ENCODE results near the gene OR56A5. TPM values are rescaled to one million over a fixed set of nuclear protein-coding genes. Genes with fewer than 3 reads are reported as not detected.

Gene OR56A5, protein sequence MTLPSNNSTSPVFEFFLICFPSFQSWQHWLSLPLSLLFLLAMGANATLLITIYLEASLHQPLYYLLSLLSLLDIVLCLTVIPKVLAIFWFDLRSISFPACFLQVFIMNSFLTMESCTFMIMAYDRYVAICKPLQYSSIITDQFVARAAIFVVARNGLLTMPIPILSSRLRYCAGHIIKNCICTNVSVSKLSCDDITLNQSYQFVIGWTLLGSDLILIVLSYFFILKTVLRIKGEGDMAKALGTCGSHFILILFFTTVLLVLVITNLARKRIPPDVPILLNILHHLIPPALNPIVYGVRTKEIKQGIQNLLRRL
- not detected in 2 replicates for total RNA-seq
- long read RNA-seq = 0 reads

DNA sequence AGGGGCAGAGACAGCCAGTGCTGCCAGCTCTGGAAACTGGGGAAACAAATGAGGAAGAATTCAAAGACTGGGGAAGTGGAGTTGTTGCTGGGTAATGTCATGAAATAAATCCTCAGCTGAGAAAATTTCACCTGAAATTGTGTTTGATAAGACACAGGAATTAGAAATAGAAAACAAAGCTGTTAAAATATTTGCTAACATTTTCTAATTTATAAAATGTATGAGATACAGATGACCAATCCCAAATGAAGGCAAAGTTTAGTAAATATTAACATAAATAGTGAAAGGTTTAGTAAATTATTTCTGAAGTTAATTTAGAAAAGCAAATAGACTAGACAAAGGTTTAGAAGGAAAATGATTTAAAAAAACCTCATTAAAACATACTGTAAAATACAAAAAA lies at the start of gene OR56A5:
Gene OR56A5, minus strand, starts transcription at position 101 of the 400 bp plus-strand sequence. Its CDS starts 0 bp downstream, at position 101.
- H3K9me3 Mint-ChIP-seq (ENCODE audit: unreplicated experiment) = peaks cover 18% of the 10 kb centered on the region

DNA sequence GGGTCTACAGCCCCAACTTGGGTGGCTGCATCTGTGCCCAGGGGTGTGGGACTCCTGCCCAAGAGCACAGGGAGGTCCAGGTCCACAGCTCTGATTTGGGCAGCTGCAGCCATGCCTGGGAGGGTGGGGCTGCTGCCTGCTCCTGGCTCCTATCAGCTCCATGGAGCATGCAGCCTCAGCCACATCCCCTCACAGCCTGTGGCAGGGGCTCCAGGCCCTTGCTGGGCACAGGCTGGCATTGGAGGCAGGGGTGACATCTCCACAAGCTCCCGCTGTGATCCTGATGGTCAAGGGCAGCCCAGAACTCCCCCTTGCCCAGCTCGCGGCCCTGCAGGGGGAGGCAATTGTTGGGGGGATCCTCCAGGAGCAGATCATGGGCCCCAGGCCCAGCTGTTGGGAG lies 44.7 kb upstream of the OR56A5 start:
- H3K9me3 Mint-ChIP-seq (ENCODE audit: unreplicated experiment) = peaks cover 10% of the 10 kb centered on the region
- H3K4me3 Mint-ChIP-seq (ENCODE audit: unreplicated experiment) = no peak overlapping the region
- DNase-seq (ENCODE audit: extremely low spot score, unreplicated experiment) = no peak
- no peaks in the 10 kb centered on the region for H3K4me1 Mint-ChIP-seq (ENCODE audit: unreplicated experiment)
- TF ChIP-seq, protein P1, sequence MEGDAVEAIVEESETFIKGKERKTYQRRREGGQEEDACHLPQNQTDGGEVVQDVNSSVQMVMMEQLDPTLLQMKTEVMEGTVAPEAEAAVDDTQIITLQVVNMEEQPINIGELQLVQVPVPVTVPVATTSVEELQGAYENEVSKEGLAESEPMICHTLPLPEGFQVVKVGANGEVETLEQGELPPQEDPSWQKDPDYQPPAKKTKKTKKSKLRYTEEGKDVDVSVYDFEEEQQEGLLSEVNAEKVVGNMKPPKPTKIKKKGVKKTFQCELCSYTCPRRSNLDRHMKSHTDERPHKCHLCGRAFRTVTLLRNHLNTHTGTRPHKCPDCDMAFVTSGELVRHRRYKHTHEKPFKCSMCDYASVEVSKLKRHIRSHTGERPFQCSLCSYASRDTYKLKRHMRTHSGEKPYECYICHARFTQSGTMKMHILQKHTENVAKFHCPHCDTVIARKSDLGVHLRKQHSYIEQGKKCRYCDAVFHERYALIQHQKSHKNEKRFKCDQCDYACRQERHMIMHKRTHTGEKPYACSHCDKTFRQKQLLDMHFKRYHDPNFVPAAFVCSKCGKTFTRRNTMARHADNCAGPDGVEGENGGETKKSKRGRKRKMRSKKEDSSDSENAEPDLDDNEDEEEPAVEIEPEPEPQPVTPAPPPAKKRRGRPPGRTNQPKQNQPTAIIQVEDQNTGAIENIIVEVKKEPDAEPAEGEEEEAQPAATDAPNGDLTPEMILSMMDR (IDR thresholded peaks at IDR 0.05) = no peak
- peaks cover 9% of the 10 kb centered on the region for H3K27me3 Mint-ChIP-seq (ENCODE audit: unreplicated experiment)
- no peak overlapping the region for H3K27ac Mint-ChIP-seq (ENCODE audit: unreplicated experiment)
- no peaks in the 10 kb centered on the region for H3K36me3 Mint-ChIP-seq (ENCODE audit: unreplicated experiment)

More for the DNA sequence above, at the start of gene OR56A5:
- Mint-ChIP-seq H3K36me3 (ENCODE audit: unreplicated experiment) (no peaks in the 10 kb centered on the region), H3K27ac (ENCODE audit: unreplicated experiment) (no peak within 1 kb of the TSS), H3K27me3 (ENCODE audit: unreplicated experiment) (no peaks in the 10 kb centered on the region), H3K4me1 (ENCODE audit: unreplicated experiment) (no peaks in the 10 kb centered on the region), H3K4me3 (ENCODE audit: unreplicated experiment) (no peak within 1 kb of the TSS)
- DNase-seq (ENCODE audit: extremely low spot score, unreplicated experiment) = no peak
- TF ChIP-seq, protein P1 (IDR thresholded peaks at IDR 0.05) = no peak

DNA sequence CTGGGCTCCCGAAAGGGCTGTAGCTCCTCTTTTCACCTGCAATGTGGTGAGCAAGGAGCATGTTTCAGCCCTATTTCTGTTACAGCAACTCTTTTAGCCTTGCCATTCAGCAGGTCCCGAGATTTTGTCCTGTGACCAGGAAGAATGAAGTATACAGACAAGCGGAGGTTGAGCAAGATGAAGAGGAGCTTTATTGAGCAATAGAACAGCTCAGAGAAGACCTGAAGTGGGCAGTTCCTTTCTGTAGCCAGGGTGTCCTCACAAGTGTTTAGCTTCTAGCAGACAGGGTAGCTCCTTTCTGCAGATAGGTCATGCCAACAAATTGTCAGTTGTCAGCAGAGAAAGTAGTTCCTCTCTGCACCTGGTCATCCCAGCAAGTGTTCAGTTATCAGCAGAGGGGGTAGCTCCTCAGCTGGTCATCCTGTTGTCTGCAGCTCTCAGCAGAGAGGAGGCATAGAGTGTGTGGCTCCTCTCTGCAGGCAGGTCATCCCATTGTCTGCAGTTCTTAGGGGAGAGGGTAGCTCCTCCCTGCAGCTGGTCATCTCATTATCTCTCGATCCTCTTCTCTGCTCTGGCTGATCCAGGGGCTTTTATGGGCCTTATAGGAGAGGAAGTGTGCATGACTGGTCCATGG lies 43.9 kb upstream of the OR56A5 start:
- TF ChIP-seq, protein P1 (IDR thresholded peaks at IDR 0.05) = no peak
- DNase-seq (ENCODE audit: extremely low spot score, unreplicated experiment) = no peak
- H3K27me3 Mint-ChIP-seq (ENCODE audit: unreplicated experiment) = peaks cover 9% of the 10 kb centered on the region
- no peaks in the 10 kb centered on the region for H3K4me1 Mint-ChIP-seq (ENCODE audit: unreplicated experiment)
- no peak overlapping the region for H3K27ac Mint-ChIP-seq (ENCODE audit: unreplicated experiment)
- H3K36me3 Mint-ChIP-seq (ENCODE audit: unreplicated experiment) = no peaks in the 10 kb centered on the region
- no peak overlapping the region for H3K4me3 Mint-ChIP-seq (ENCODE audit: unreplicated experiment)
- peaks cover 9% of the 10 kb centered on the region for H3K9me3 Mint-ChIP-seq (ENCODE audit: unreplicated experiment)

DNA sequence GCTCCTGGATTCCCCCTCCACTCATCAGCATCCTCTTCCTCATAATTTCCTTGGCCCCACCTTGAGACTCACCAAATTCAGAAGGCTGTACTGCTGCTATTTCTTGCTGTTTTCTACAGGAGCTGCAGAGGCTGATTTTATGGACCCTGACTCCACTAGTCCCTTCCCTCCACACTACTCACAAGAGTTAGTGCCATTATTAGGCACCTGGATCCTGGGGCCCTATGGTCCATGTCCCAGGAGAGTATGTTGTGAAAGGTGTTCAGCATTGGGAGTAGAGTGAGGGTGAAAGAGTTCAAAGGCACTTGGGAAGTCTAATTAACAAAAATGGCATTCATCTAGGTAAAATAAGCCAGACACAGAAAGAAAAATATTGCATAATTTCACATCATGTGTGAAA lies 38.6 kb upstream of the OR56A5 start, which contains the start of gene OR56A4:
Gene OR56A4, minus strand, starts transcription at position 101 of the 400 bp plus-strand sequence. CDS start 3,954 bp downstream, outside the sequence.
- DNase-seq (ENCODE audit: extremely low spot score, unreplicated experiment) = no peak
- H3K27me3 Mint-ChIP-seq (ENCODE audit: unreplicated experiment) = peaks cover 7% of the 10 kb centered on the region
- H3K27ac Mint-ChIP-seq (ENCODE audit: unreplicated experiment) = no peak within 1 kb of the TSS
- H3K9me3 Mint-ChIP-seq (ENCODE audit: unreplicated experiment) = no peaks in the 10 kb centered on the region
- TF ChIP-seq, protein P1 (IDR thresholded peaks at IDR 0.05) = no peak
- H3K36me3 Mint-ChIP-seq (ENCODE audit: unreplicated experiment) = no peaks in the 10 kb centered on the region
- no peak within 1 kb of the TSS for H3K4me3 Mint-ChIP-seq (ENCODE audit: unreplicated experiment)
- no peaks in the 10 kb centered on the region for H3K4me1 Mint-ChIP-seq (ENCODE audit: unreplicated experiment)

DNA sequence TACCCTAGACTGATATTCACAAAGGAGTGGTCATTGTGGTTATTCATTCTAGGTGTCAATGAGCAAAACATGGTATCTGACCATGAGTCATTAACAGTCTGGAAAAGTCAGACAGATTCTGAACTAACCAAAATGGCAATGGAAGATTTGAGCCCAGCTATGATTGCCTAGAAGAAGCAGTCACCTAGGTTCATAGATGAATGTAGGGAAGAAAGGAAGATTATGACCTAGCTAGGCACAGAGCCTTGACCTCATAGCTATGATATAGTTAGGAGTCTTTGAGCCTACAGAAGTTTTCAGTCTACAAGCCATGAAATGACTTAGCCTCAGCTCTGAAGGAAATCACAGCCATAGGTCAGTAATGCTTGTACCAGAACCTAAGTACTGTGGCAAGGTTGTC lies 38.1 kb upstream of the OR56A5 start:
- TF ChIP-seq, protein P1 (IDR thresholded peaks at IDR 0.05) = no peak
- no peak overlapping the region for H3K4me3 Mint-ChIP-seq (ENCODE audit: unreplicated experiment)

More for the DNA sequence above, 38.1 kb upstream of the OR56A5 start:
- H3K9me3 Mint-ChIP-seq (ENCODE audit: unreplicated experiment) = no peaks in the 10 kb centered on the region
- peaks cover 7% of the 10 kb centered on the region for H3K27me3 Mint-ChIP-seq (ENCODE audit: unreplicated experiment)
- H3K4me1 Mint-ChIP-seq (ENCODE audit: unreplicated experiment) = no peaks in the 10 kb centered on the region
- no peaks in the 10 kb centered on the region for H3K36me3 Mint-ChIP-seq (ENCODE audit: unreplicated experiment)
- H3K27ac Mint-ChIP-seq (ENCODE audit: unreplicated experiment) = no peak overlapping the region
- no peak for DNase-seq (ENCODE audit: extremely low spot score, unreplicated experiment)
